C4-2B (cell line): ENCODE measurements around the gene FDXACB1.

ENCODE experiments used
- CTCF ChIP-seq: fragments of 450-650 bp; conservative IDR thresholded peaks from 2 replicates; pipeline ENCODE4 v1.5.1; 2017; ENCODE audit warnings: mild to moderate bottlenecking
- ZFX ChIP-seq: fragments of 450-650 bp; IDR thresholded peaks from 2 replicates; pipeline ENCODE4 v1.6.1; 2017

DNA sequence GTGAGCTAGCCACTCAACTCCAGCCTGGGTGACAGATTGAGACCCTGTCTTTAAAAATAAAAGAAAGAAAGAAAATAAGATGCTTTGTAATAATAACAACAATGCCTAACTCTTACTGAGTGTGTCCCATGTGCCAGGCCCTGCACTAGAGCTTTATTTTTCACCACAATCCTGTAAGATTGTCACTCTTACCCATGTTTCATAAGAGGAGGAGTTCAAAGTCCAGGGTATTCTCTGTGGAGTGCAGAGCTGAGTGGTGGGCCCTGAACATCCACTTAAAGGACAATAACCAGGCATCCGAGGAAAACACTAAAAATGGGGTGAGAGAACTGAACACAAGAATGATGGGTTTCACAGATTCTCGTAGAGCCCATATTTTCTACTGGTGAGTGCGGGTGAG, 38.8 kb upstream of the FDXACB1 start:
- TF ChIP-seq CTCF (no peak), ZFX (no peak)
